HepG2 (cell line): ENCODE measurements around the gene DDAH2. TPM values are rescaled to one million over a fixed set of nuclear protein-coding genes. Genes with fewer than 3 reads are reported as not detected.
A peak's percentile ranks its signal among the peaks of the same experiment; 100 is the strongest.

ENCODE experiments used
- ARNT ChIP-seq: fragments of 450-650 bp; IDR thresholded peaks from 2 replicates; pipeline ENCODE4 v1.6.1; 2017
- ATF3 ChIP-seq: sonication (generic); formaldehyde crosslinking; IDR thresholded peaks from 2 replicates; pipeline ENCODE4 v1.4.0; 2020; ENCODE audit warnings: missing genetic modification reagents
- FOXM1 ChIP-seq: sonication (generic); formaldehyde crosslinking; IDR thresholded peaks from 2 replicates; pipeline ENCODE4 v1.5.0; 2020; ENCODE audit warnings: missing genetic modification reagents
- HNRNPLL ChIP-seq: fragments of 200-400 bp; formaldehyde crosslinking; IDR thresholded peaks from 2 replicates; pipeline ENCODE4 v1.6.1; 2017; ENCODE audit warnings: mild to moderate bottlenecking, low read depth, low read length; ENCODE audit not compliant: poor library complexity, severe bottlenecking
- JUND ChIP-seq: sonication (generic); formaldehyde crosslinking; IDR thresholded peaks from 2 replicates; pipeline ENCODE4 v1.8.0; 2022; ENCODE audit warnings: mild to moderate bottlenecking, missing genetic modification reagents
- MLX ChIP-seq: IDR thresholded peaks from 2 replicates; pipeline ENCODE4 v1.6.1; 2016
- PHB2 ChIP-seq: fragments of 450-650 bp; IDR thresholded peaks from 2 replicates; pipeline ENCODE4 v1.6.1; 2018; ENCODE audit not compliant: partially characterized antibody
- SIX1 ChIP-seq: sonication (generic); formaldehyde crosslinking; IDR thresholded peaks from 2 replicates; pipeline ENCODE4 v1.4.0; 2020; ENCODE audit warnings: missing genetic modification reagents, borderline replicate concordance
- TAF1 ChIP-seq: sonication (generic); formaldehyde crosslinking; IDR thresholded peaks from 2 replicates; pipeline ENCODE4 v1.4.0; 2020; ENCODE audit warnings: missing genetic modification reagents
- ZBTB1 ChIP-seq: sonication (generic); formaldehyde crosslinking; IDR thresholded peaks from 2 replicates; pipeline ENCODE4 v1.4.0; 2020; ENCODE audit warnings: missing genetic modification reagents, borderline replicate concordance
- ZBTB14 ChIP-seq: sonication (generic); formaldehyde crosslinking; IDR thresholded peaks from 2 replicates; pipeline ENCODE4 v1.4.0; 2020; ENCODE audit warnings: missing genetic modification reagents
- ZC3H13 ChIP-seq: sonication (generic); formaldehyde crosslinking; IDR thresholded peaks from 2 replicates; pipeline ENCODE4 v1.8.1; 2023; ENCODE audit warnings: mild to moderate bottlenecking, missing genetic modification reagents, moderate library complexity
- ZFP36L1 ChIP-seq: sonication (generic); formaldehyde crosslinking; IDR thresholded peaks from 2 replicates; pipeline ENCODE4 v1.8.0; 2022; ENCODE audit warnings: mild to moderate bottlenecking, missing genetic modification reagents, moderate library complexity
- ZNF30 ChIP-seq: sonication (generic); formaldehyde crosslinking; IDR thresholded peaks from 2 replicates; pipeline ENCODE4 v1.5.0; 2020; ENCODE audit warnings: mild to moderate bottlenecking, missing genetic modification reagents
- ZNF839 ChIP-seq: sonication (generic); formaldehyde crosslinking; IDR thresholded peaks from 2 replicates; pipeline ENCODE4 v1.4.0; 2020; ENCODE audit warnings: missing genetic modification reagents, mild to moderate bottlenecking, borderline replicate concordance
- polyA plus RNA-seq, 8 experiments: library from polyadenylated mRNA; depleted of rRNA in 3 of 8; stranded (reverse) in 7 of 8; unstranded in 1 of 8; fragments of >200 nt; fragmentation: Illumina TruSeq in 4 of 8; extraction: Trizol in 4 of 8; gene quantifications; 2 replicates each; pipeline versions ENCODE4 v1.2.1 to v1.2.3, GENCODE V29; 2011 to 2016; ENCODE audit warnings: low read depth in 4 of 8, missing spikeins in 1 of 8, mixed read lengths in 1 of 8; ENCODE audit not compliant: insufficient read depth in 1 of 8
- total RNA-seq, 5 experiments: library from RNA; depleted of rRNA; stranded (reverse); fragments of >200 nt; fragmentation: Illumina TruSeq; extraction: Trizol; gene quantifications; 2 replicates each; pipeline ENCODE4 v1.2.3, GENCODE V29; 2016; ENCODE audit warnings: low read depth in 1 of 5
- TF ChIP-seq, protein P1 (sequence below): sonication (generic); formaldehyde crosslinking; IDR thresholded peaks from 2 replicates; pipeline ENCODE4 v1.4.0; 2020; ENCODE audit warnings: missing genetic modification reagents
- TF ChIP-seq, protein P2 (sequence below): IDR thresholded peaks from 2 replicates; pipeline ENCODE4 v1.6.1; 2016; ENCODE audit warnings: low read depth, missing genetic modification reagents, missing compliant biosample characterization

The DDAH2 gene
- total and polyA plus RNA-seq, 2 of the 13 experiments (the other 11 are each of a cell fraction or from before 2014, with no cell fraction given): 16.4 to 21.1 TPM

DNA sequence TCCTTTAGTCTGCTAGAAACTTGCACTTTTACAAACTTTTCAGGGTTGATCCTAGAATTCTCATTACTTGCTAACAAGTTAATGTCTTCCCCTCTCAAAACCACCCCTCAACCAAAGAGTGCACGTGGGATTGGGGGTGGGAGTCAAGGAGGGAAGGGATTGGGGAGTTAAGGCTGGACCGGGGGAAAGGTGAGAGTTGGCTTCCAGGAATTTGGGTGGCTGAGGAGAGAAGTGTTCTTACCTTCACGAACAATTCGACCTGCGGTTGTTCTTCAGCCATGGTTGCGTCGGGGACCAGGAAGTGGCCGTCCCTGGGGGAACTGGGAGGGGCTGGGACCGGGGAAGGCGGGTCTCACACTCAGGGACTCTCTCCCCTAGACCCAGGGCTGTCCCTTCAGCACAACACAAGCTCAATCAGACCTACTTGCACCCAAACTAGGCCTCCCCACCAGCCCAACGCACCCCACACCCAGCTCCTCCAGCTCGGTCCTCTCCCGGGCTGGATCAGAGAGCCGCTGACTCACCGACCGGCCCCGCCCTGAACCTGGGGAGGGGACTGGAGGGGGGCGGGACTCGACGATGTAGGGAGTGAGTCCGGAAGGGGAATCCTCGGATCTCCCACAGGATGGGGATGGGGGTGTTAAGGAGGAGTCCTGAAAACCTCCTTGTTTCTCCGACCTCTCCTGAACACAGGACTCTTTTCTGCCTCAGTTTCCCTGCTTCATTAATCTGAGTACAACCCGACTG lies 7.1 kb upstream of the DDAH2 start, which contains the start of gene CLIC1 (continued):
- peak; percentile 57 for TF ChIP-seq HNRNPLL
- TF ChIP-seq JUND: peak; percentile 90
- TF ChIP-seq, protein P1, sequence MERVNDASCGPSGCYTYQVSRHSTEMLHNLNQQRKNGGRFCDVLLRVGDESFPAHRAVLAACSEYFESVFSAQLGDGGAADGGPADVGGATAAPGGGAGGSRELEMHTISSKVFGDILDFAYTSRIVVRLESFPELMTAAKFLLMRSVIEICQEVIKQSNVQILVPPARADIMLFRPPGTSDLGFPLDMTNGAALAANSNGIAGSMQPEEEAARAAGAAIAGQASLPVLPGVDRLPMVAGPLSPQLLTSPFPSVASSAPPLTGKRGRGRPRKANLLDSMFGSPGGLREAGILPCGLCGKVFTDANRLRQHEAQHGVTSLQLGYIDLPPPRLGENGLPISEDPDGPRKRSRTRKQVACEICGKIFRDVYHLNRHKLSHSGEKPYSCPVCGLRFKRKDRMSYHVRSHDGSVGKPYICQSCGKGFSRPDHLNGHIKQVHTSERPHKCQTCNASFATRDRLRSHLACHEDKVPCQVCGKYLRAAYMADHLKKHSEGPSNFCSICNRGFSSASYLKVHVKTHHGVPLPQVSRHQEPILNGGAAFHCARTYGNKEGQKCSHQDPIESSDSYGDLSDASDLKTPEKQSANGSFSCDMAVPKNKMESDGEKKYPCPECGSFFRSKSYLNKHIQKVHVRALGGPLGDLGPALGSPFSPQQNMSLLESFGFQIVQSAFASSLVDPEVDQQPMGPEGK (CRISPR knock-in tag): peak; percentile 98
- no peak for TF ChIP-seq ZNF839 (CRISPR knock-in tag)
- no peak for TF ChIP-seq ZFP36L1 (CRISPR knock-in tag)
- TF ChIP-seq FOXM1 (CRISPR knock-in tag): no peak
- TF ChIP-seq, protein P2, sequence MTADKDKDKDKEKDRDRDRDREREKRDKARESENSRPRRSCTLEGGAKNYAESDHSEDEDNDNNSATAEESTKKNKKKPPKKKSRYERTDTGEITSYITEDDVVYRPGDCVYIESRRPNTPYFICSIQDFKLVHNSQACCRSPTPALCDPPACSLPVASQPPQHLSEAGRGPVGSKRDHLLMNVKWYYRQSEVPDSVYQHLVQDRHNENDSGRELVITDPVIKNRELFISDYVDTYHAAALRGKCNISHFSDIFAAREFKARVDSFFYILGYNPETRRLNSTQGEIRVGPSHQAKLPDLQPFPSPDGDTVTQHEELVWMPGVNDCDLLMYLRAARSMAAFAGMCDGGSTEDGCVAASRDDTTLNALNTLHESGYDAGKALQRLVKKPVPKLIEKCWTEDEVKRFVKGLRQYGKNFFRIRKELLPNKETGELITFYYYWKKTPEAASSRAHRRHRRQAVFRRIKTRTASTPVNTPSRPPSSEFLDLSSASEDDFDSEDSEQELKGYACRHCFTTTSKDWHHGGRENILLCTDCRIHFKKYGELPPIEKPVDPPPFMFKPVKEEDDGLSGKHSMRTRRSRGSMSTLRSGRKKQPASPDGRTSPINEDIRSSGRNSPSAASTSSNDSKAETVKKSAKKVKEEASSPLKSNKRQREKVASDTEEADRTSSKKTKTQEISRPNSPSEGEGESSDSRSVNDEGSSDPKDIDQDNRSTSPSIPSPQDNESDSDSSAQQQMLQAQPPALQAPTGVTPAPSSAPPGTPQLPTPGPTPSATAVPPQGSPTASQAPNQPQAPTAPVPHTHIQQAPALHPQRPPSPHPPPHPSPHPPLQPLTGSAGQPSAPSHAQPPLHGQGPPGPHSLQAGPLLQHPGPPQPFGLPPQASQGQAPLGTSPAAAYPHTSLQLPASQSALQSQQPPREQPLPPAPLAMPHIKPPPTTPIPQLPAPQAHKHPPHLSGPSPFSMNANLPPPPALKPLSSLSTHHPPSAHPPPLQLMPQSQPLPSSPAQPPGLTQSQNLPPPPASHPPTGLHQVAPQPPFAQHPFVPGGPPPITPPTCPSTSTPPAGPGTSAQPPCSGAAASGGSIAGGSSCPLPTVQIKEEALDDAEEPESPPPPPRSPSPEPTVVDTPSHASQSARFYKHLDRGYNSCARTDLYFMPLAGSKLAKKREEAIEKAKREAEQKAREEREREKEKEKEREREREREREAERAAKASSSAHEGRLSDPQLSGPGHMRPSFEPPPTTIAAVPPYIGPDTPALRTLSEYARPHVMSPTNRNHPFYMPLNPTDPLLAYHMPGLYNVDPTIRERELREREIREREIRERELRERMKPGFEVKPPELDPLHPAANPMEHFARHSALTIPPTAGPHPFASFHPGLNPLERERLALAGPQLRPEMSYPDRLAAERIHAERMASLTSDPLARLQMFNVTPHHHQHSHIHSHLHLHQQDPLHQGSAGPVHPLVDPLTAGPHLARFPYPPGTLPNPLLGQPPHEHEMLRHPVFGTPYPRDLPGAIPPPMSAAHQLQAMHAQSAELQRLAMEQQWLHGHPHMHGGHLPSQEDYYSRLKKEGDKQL: peak; percentile 27; the same call in 1 of the 2 replicates
- TF ChIP-seq PHB2: no peak
- peak; percentile 93 for TF ChIP-seq ATF3 (CRISPR knock-in tag)
- peak; percentile 82 for TF ChIP-seq ZC3H13 (CRISPR knock-in tag)
- no peak for TF ChIP-seq ARNT
- TF ChIP-seq ZNF30 (CRISPR knock-in tag): peak; percentile 53; the same call in 1 of the 2 replicates
- peak; percentile 94 for TF ChIP-seq TAF1 (CRISPR knock-in tag)
- 0 out of 2 replicates have a peak, but pooled peaks have one; percentile 24 for TF ChIP-seq SIX1 (CRISPR knock-in tag)
- TF ChIP-seq ZBTB14: no peak
- TF ChIP-seq MLX: no peak
- no peak for TF ChIP-seq ZBTB1 (CRISPR knock-in tag)
